Measurements from ENCODE around the gene SLC29A1. TPM values are rescaled to one million over a fixed set of nuclear protein-coding genes. Genes with fewer than 3 reads are reported as not detected.
A peak's percentile ranks its signal among the peaks of the same experiment; 100 is the strongest.

The SLC29A1 gene
- total RNA-seq, 2 experiments from 2014 or later = 24.8 to 25.4 TPM

DNA sequence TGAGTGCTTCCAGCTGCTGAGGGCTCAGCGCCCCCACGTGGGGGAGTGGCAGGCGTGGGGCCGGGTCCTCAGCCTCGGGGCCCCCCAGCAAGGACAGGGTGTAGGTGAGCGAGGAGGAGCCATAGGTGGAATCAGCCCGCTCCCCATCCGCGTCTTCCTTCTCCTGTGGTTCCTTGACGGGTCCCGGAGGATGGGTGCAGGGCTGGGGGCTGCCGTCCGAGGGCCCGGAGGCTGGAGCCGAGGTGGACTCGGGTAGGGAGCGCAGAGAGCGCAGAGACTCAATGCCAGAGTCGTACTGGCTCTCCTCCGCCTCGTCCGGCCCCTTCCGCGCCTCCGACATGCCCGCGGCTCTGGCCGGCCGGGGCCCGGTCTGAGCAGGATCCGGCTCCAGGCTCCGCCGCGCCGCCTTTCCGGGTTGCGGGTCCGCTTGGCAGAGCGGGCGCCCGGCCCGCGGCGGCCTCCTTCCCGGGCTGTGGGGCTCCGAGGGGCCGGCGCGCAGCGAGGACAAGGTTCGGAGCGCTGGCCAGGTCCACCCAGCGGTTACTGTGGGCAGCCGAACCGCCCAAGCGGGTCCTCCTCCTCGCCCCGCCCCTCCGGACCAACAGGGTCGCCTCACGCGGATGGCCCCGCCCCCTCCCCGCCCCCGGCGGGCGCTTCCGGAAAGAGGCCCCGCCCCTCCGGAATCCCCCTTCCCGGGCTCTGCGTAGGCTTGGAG, 41.8 kb downstream of the SLC29A1 start, which contains the start of gene NFKBIE:
NFKBIE (minus strand) TSS at position 545 of the 715 bp plus-strand sequence; CDS start at position 340, 205 bp downstream.
- Mint-ChIP-seq H3K36me3 (ENCODE audit: low read depth) (peaks cover 27% of the 10 kb centered on the region), H3K27ac (peak within 1 kb of the TSS; percentile 94), H3K9me3 (no peaks in the 10 kb centered on the region), H3K4me1 (peaks cover 55% of the 10 kb centered on the region), H3K27me3 (peaks cover 23% of the 10 kb centered on the region), H3K4me3 (peak within 1 kb of the TSS; percentile 97)
- DNase-seq = peak; percentile 94
- ChIA-PET CTCF (interaction anchor here (0.9 to 2.1 kb wide), 10 partner anchors 10 to 73 kb away, joined by 3 to 9 read pairs (median 6); partner anchors contain the start of gene AARS2), POLR2A (interaction anchor here (0.7 to 8.1 kb wide), 6 partner anchors 11 to 122 kb away, joined by 3 to 110 read pairs (median 5); partner anchors contain the start of genes HSP90AB1 and SLC29A1)

DNA sequence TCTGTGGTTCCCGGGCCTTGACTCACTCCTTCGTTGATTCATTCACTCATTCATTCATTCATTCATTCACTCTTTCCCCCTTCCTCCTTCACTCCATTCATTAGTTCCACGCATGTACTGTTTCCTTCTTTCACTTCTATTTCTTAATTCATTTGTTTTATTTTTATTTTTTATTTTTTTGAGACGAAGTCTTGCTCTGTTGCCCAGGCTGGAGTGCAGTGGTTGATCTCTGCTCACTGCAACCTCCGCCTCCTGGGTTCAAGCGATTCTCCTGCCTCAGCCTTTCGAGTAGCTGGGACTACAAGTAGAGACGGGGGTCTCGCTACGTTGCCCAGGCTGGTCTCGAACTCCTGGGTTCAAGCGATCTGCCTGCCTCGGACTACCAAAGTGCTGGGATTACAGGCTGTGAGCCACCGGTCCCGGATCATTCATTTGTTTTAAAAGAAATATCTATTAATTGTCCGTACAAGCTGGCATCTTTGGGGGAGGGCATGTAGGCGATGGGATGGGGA, 42.4 kb downstream of the SLC29A1 start:
- peaks cover 55% of the 10 kb centered on the region for H3K4me1 Mint-ChIP-seq

DNA sequence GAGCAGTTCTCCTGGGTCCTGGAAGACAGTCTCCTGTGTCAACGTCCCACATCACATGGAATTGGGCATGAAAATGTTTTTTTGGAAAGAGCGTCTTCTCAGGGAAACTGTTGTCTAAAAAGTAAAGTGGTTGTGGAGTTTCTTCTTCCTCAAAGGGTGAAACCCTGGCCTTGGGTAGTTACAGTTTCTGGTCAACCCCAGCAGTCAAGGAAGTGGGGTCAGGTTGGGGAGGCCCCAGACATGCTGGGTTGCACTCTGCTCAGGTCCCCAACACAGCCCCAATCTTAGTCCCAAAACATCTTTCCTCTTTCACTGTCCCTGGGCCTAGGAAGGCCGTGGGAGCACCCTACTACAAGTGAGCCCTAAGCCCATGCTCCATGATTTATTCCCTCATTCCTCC, 43.0 kb downstream of the SLC29A1 start:
- peak overlapping the region; percentile 56 for H3K27ac Mint-ChIP-seq
- CTCF ChIA-PET = interaction anchor here (0.6 to 4.2 kb wide), 7 partner anchors 21 to 170 kb away, joined by 3 to 69 read pairs (median 3); partner anchors contain the start of gene AARS2
- no peaks in the 10 kb centered on the region for H3K9me3 Mint-ChIP-seq
- POLR2A ChIA-PET = interaction anchor here (2.5 to 8.1 kb wide), 3 partner anchors 12 to 46 kb away, joined by 11 to 110 read pairs (median 64); partner anchors contain the start of genes AARS2 and HSP90AB1
- H3K36me3 Mint-ChIP-seq (ENCODE audit: low read depth) = peaks cover 17% of the 10 kb centered on the region
- peak overlapping the region; percentile 97 for H3K4me3 Mint-ChIP-seq
- DNase-seq = no peak
- peaks cover 54% of the 10 kb centered on the region for H3K4me1 Mint-ChIP-seq
- H3K27me3 Mint-ChIP-seq = peaks cover 27% of the 10 kb centered on the region

More for the DNA sequence above, 42.4 kb downstream of the SLC29A1 start:
- peaks cover 23% of the 10 kb centered on the region for H3K27me3 Mint-ChIP-seq
- CTCF ChIA-PET = interaction anchor here (1.8 to 4.0 kb wide), 3 partner anchors 10 to 72 kb away, joined by 9 to 24 read pairs (median 9); partner anchors contain the start of gene AARS2
- H3K36me3 Mint-ChIP-seq (ENCODE audit: low read depth) = peaks cover 23% of the 10 kb centered on the region
- no peak for DNase-seq
- no peaks in the 10 kb centered on the region for H3K9me3 Mint-ChIP-seq
- POLR2A ChIA-PET = interaction anchor here (6.5 to 8.1 kb wide), 2 partner anchors 12 to 18 kb away, joined by 64 to 110 read pairs; partner anchors contain the start of gene HSP90AB1
- peak overlapping the region; percentile 97 for H3K4me3 Mint-ChIP-seq
- peak overlapping the region; percentile 80 for H3K27ac Mint-ChIP-seq

DNA sequence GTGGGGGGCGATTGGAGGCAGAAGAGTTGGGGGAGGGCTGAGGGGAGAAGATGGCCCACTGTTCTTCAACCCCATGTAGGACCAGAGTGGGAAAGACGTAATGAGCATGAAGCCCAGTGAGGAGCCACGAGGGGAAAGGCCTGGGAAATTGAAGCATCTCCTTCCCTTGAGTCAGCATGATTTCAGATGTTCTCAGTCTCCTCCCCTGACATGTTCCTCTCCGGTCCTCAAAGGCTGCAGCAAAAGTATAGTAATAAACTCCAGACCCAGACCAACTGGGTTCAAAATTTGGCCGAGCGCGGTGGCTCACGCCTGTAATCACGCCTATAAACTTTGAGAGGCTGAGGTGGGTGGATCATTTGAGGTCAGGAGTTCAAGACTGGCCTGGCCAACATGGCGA, 43.9 kb downstream of the SLC29A1 start:
- Mint-ChIP-seq H3K9me3 (no peaks in the 10 kb centered on the region), H3K27me3 (peaks cover 35% of the 10 kb centered on the region), H3K27ac (no peak overlapping the region), H3K36me3 (ENCODE audit: low read depth) (peaks cover 17% of the 10 kb centered on the region), H3K4me3 (no peak overlapping the region), H3K4me1 (peaks cover 49% of the 10 kb centered on the region)
- DNase-seq = no peak
- POLR2A ChIA-PET = interaction anchor here (0.8 to 8.1 kb wide), 5 partner anchors 13 to 76 kb away, joined by 3 to 110 read pairs (median 11); partner anchors contain the start of genes AARS2 and HSP90AB1
- CTCF ChIA-PET = interaction anchor here (0.7 to 4.2 kb wide), 14 partner anchors 11 to 188 kb away, joined by 3 to 69 read pairs (median 6); partner anchors contain the start of genes AARS2 and SLC35B2

- POLR2A ChIA-PET = interaction anchor here (0.8 to 8.1 kb wide), 8 partner anchors 14 to 75 kb away, joined by 3 to 64 read pairs (median 3); partner anchors contain the start of gene AARS2
- Mint-ChIP-seq H3K27ac (no peak overlapping the region), H3K27me3 (peaks cover 44% of the 10 kb centered on the region)
Observed at GRCh38 chr6:44268095-44268628, 44.8 kb downstream of the SLC29A1 start.

GRCh38 chr6:44269178-44269920, 46.0 kb downstream of the SLC29A1 start:
- Mint-ChIP-seq H3K27ac (no peak overlapping the region), H3K27me3 (peaks cover 53% of the 10 kb centered on the region), H3K36me3 (ENCODE audit: low read depth) (peaks cover 5% of the 10 kb centered on the region), H3K4me3 (no peak overlapping the region), H3K9me3 (no peaks in the 10 kb centered on the region), H3K4me1 (peaks cover 32% of the 10 kb centered on the region)
- ChIA-PET CTCF (interaction anchor here (1.3 to 4.2 kb wide), 5 partner anchors 30 to 68 kb away, joined by 3 to 69 read pairs (median 24); partner anchors contain the start of gene AARS2), POLR2A (interaction anchor here (1.2 to 8.1 kb wide), 4 partner anchors 13 to 40 kb away, joined by 3 to 64 read pairs (median 4); no protein-coding TSS in a partner anchor)
- DNase-seq = no peak

More at GRCh38 chr6:44268095-44268628, 44.8 kb downstream of the SLC29A1 start:
- CTCF ChIA-PET = interaction anchor here (0.6 to 4.2 kb wide), 17 partner anchors 10 to 919 kb away, joined by 3 to 69 read pairs (median 6); partner anchors contain the start of genes AARS2, HSP90AB1 and SLC35B2
- DNase-seq = peak; percentile 70
- Mint-ChIP-seq H3K36me3 (ENCODE audit: low read depth) (peaks cover 16% of the 10 kb centered on the region), H3K4me1 (peaks cover 40% of the 10 kb centered on the region), H3K4me3 (no peak overlapping the region), H3K9me3 (no peaks in the 10 kb centered on the region)

DNA sequence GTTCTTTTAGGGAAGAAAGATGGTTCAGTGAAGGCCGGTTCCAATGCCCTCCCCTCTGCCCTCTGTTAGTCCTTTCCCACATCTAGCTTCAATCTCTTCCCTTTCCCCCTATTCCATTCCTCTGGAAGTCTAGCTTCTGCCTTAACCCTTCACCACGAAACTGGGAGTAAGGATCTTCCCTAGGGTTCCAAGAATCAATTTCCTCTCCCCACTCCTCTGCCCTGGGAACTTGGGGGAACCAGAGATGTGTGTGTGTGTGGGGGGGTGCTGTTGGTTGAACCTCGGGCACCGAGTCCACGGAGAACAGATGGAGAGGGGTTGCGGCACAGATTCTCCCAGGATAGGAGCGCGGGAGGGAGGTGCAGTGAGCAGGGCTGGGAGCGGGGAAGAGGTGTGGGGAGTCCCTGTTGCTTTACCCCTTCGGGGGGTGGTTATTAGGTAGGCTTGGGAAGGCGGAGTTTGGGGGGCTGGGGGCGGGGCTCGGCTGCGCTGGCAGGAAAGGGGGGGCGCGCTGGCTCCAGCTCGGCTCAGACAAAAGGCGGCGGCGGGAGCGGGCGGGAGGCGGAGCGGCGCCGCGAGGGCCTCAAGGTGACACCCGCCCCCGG, 46.6 kb downstream of the SLC29A1 start, which contains the start of gene TMEM151B:
TMEM151B (plus strand) TSS at position 530 of the 605 bp plus-strand sequence. CDS start 293 bp downstream, outside the sequence.
- no peak within 1 kb of the TSS for H3K27ac Mint-ChIP-seq
- peaks cover 56% of the 10 kb centered on the region for H3K27me3 Mint-ChIP-seq
- CTCF ChIA-PET = interaction anchor here (2.3 to 4.2 kb wide), 2 partner anchors 29 to 67 kb away, joined by 14 to 69 read pairs; no protein-coding TSS in a partner anchor
- H3K9me3 Mint-ChIP-seq = no peaks in the 10 kb centered on the region
- no peaks in the 10 kb centered on the region for H3K36me3 Mint-ChIP-seq (ENCODE audit: low read depth)
- no peak for DNase-seq
- POLR2A ChIA-PET = interaction anchor here (0.6 to 1.9 kb wide), 2 partner anchors 13 to 1098 kb away, joined by 3 to 4 read pairs; no protein-coding TSS in a partner anchor
- peak within 1 kb of the TSS; percentile 19 for H3K4me3 Mint-ChIP-seq
- peaks cover 35% of the 10 kb centered on the region for H3K4me1 Mint-ChIP-seq

DNA sequence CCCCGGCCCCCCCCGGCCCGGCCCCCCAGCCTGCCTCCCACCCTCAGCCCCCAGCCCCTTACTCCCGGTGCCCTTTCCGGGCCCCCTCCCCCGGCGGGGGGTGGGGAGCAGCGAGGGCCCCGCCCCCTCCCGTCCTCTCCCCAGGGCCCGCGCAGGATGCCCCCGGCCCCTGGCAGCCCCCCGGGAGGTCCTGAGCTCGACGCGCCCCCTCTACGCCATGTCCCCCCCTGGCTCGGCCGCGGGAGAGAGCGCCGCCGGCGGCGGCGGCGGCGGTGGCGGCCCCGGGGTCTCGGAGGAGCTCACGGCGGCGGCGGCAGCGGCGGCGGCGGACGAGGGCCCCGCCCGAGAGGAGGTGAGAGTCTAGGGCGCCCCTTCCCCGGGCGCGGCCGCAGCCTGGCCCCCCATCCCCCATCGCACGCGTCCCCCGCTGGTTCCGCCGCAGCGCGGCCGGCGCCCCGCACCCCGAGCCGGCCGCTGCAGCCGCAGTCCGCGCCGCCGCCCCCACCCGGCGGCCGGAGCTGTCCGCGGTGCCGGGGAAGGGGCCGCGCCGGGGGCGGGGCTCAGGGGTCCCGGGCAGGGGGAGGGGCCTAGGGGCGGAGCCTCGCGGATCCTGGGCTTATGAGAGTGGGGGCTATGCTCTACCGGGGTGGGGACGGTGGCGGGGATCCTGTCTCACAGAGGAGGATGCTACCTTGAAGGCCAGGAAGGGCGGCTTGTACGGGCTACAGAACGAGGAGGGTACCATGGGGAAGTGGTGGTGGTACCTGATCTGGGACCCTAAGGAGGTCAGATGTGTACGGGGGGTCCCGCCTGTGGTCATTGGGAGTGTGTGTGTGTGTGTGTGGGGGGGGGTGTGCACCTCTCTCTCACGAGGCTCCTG, 47.4 kb downstream of the SLC29A1 start:
- Mint-ChIP-seq H3K27ac (no peak overlapping the region), H3K9me3 (no peaks in the 10 kb centered on the region), H3K4me1 (peaks cover 33% of the 10 kb centered on the region), H3K36me3 (ENCODE audit: low read depth) (no peaks in the 10 kb centered on the region), H3K27me3 (peaks cover 57% of the 10 kb centered on the region), H3K4me3 (peak overlapping the region; percentile 17)
- DNase-seq = no peak
- ChIA-PET CTCF (interaction anchor here (1.0 to 4.2 kb wide), 2 partner anchors 38 to 67 kb away, joined by 4 to 69 read pairs; no protein-coding TSS in a partner anchor), POLR2A (interaction anchor here (0.6 to 1.9 kb wide), 3 partner anchors 14 to 1099 kb away, joined by 3 to 4 read pairs (median 3); no protein-coding TSS in a partner anchor)

DNA sequence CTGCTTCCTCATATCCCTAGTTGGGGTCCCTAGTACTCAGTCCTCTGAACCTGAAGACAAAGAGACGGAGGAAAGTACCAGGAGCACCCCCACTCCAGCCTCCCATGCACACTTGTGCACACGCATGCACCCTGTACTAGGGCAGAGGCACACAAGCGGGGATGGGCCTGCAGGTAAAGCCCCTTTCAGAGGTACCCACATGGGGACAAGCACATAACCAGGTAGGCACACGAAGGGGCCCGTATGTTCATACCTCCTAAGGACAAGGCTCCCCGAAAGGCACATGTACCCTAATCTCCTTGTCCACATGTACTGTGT, 48.0 kb downstream of the SLC29A1 start:
- no peak for DNase-seq
- H3K4me1 Mint-ChIP-seq = peaks cover 28% of the 10 kb centered on the region
- POLR2A ChIA-PET = no interaction called here
- H3K4me3 Mint-ChIP-seq = peak overlapping the region; percentile 17
- no peak overlapping the region for H3K27ac Mint-ChIP-seq
- CTCF ChIA-PET = interaction anchor here (1.0 to 1.2 kb wide), 2 partner anchors 12 to 37 kb away, joined by 4 read pairs; no protein-coding TSS in a partner anchor
- no peaks in the 10 kb centered on the region for H3K9me3 Mint-ChIP-seq
- no peaks in the 10 kb centered on the region for H3K36me3 Mint-ChIP-seq (ENCODE audit: low read depth)
- peaks cover 58% of the 10 kb centered on the region for H3K27me3 Mint-ChIP-seq

DNA sequence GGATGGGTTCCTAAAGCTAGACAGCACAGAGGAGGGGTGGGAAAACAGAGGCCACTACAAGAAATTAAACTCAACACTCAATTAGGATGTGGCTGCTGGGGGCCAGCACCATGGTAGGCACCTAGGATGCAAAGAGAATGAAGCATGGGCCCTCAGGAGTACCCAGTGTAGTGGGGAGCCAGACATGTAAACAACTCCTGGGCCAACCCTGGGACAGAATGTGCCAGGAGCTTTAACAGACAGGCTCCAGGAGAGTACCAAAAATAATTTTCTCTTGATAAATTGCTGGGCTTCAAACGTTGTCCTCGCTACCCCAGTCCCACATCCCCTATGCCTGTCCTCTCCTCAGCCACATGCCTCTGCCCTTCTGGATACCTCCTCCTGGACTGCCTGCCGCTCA, 48.5 kb downstream of the SLC29A1 start:
- CTCF ChIA-PET = interaction anchor here (1.0 to 1.2 kb wide), 3 partner anchors 12 to 66 kb away, joined by 3 to 4 read pairs (median 4); no protein-coding TSS in a partner anchor

More for the DNA sequence above, 48.5 kb downstream of the SLC29A1 start:
- Mint-ChIP-seq H3K4me3 (no peak overlapping the region), H3K36me3 (ENCODE audit: low read depth) (no peaks in the 10 kb centered on the region), H3K27me3 (peaks cover 62% of the 10 kb centered on the region), H3K9me3 (no peaks in the 10 kb centered on the region), H3K4me1 (peaks cover 24% of the 10 kb centered on the region), H3K27ac (no peak overlapping the region)
- POLR2A ChIA-PET = no interaction called here
- no peak for DNase-seq
